Measurements from ENCODE around the gene QRFP.

The QRFP gene

DNA sequence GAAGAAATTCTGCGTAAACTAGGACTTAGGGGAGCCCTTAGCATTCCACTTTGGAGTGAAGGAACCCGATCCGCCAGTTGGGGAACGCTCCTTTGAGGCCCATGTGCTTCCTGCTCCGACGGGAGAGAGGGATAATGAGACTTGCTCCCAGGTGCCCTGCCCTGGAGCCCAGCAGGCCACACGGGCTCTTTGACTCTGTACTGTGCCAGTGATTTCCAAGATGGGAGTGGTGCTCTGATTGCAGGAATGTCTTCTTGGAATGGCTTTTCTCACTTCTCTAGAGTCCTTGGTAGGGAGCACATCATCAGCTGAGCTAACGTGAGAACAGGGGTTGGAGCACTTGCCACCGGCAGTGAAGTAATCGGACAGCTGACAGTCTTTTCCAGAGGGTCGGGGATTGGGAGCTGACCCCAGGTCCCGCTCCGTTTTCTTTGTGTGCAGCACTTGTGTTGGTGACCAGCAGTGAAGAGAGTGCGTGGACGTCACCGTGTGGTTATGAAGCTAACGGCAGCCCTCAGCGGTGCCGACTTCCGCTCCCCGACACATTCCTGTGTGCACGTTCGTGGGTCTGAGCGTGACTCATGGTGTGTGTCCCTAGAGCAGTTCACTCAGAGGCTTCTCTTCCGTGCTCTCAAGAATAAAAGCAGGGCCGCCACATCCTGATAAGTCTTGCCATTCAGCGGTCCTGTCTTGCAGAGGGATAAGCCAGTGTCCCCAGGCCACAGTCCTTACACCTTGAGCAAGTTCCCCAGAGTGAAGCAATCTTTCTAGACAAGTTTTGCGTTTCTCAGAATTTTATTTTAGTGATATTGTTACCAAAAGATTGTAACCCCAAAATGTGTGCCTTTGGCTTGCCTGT lies 35.9 kb downstream of the QRFP start:
- no peak for DNase-seq (ENCODE audit: low spot score)

DNA sequence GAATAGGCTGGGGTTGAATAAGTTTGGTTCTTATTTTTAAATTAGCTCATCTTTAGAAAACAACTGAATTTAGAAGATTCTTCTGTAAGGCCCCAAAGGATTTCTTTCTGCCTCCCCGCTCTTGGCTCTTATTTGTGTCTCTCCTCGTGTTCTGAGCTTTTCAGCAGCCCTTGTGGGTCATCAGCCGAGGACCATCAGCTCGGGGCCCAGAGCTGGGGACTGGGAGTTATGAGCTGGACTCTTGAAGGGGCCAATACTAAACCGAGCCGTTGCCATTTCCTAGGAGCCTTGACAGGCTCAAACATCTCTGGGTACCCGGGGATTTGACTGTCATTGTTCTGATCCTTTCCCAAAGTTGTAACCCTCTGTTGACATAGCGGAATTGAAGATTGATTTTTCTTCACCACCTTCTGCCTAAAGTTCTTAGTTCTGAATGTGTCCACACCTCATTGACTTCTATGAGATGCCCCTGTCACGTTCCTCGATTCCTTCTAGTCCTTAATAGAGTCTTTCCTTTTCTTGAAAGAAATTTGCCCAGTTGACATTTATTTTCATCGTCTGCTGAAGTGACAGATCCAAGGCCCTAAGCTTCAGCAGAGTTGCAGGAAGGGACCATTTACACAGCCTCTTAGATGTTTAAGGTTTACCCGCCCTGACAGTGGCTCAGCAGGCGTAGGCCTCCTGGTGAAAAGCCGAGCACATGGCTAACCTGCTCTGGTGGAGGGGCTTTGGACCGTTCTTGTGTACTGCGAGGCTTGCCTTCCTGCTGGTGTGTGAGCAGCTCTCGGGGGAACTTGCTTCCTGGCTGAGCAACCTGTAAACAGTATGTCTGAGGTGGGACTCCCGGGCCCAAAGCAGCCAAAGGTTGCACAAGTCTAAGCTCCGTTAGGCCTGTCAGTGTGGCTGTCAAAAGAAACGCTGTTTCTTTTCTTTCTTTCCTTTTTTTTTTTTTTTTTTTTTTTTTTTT lies 37.6 kb downstream of the QRFP start:
- DNase-seq (ENCODE audit: low spot score): no peak
- TF ChIP-seq, protein P1, sequence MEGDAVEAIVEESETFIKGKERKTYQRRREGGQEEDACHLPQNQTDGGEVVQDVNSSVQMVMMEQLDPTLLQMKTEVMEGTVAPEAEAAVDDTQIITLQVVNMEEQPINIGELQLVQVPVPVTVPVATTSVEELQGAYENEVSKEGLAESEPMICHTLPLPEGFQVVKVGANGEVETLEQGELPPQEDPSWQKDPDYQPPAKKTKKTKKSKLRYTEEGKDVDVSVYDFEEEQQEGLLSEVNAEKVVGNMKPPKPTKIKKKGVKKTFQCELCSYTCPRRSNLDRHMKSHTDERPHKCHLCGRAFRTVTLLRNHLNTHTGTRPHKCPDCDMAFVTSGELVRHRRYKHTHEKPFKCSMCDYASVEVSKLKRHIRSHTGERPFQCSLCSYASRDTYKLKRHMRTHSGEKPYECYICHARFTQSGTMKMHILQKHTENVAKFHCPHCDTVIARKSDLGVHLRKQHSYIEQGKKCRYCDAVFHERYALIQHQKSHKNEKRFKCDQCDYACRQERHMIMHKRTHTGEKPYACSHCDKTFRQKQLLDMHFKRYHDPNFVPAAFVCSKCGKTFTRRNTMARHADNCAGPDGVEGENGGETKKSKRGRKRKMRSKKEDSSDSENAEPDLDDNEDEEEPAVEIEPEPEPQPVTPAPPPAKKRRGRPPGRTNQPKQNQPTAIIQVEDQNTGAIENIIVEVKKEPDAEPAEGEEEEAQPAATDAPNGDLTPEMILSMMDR (IDR thresholded peaks at IDR 0.05; ENCODE audit: extremely low read depth, missing control alignments): no peak

More for the DNA sequence above, 35.9 kb downstream of the QRFP start:
- TF ChIP-seq, protein P1 (IDR thresholded peaks at IDR 0.05; ENCODE audit: extremely low read depth, missing control alignments): no peak

DNA sequence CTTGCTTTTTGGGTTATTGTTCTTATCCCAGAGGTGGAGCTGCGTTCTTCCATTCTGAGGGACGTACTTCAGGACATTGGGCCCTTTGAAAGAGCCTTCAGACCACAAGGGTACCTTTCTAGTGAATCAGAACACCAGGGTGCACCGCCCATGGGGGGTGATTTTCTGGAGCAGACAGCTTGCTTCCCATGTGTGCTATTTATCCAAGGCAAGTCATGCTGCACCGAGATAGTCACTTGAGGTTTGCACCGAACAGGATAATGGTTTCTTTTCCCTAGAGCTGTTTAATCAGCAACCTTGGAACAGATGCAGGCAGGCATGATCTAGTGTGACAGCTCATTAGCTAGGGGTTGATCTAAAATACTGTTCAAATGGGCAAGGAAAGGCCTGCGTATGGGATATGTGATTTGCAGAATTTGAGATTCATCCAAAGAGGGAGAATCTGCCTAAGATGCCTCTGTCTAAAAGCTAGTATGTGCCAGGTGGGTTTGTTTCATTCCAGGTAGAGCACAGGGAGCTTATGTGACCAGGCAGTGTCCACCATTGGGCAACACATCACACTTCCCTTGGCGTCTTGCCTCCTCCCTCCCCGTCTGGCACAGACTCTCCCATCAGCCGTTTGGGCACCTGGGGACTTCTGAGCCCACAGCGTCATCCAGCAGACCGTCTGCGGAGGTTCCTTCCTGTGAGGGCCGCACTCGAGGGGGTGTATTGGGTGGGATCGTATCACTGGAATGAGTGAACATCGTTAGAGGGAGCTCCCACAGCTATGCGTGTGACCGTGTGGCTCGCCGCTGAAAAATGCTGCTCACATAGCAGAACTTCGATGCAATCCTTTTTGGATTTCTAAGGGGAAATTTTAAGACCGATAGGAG lies 38.5 kb downstream of the QRFP start:
- DNase-seq (ENCODE audit: low spot score): no peak
- TF ChIP-seq, protein P1 (IDR thresholded peaks at IDR 0.05; ENCODE audit: extremely low read depth, missing control alignments): no peak

DNA sequence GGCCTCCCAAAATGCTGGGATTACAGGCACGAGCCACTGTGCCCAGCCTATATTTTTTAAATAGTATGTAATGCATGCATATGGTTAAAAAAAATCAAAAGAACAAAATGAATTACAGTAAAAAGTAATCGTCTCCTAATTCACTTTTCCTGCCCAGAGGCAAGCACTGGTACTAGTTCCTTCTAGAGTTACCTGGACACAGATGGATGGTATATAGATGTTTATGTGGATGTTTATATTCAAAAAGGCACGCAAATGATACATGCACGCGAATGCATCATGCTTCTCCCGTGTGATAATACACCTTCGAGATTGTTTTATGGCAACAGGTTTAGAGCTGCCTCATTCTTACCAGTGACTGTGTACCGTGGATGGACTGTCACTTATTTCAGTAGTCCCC lies 40.1 kb downstream of the QRFP start:
- TF ChIP-seq, protein P1 (IDR thresholded peaks at IDR 0.05; ENCODE audit: extremely low read depth, missing control alignments): no peak
- DNase-seq (ENCODE audit: low spot score): no peak

DNA sequence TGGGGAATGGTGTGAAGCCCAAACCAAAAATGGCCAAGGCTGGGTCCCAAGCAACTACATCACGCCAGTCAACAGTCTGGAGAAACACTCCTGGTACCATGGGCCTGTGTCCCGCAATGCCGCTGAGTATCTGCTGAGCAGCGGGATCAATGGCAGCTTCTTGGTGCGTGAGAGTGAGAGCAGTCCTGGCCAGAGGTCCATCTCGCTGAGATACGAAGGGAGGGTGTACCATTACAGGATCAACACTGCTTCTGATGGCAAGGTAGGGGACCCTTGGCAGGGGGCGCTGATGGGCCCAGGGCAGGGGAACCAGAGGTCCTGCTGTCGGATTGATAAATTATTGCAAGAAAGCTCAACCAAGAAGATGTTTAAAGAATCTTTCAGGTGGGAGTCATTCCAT lies 41.8 kb downstream of the QRFP start:
- TF ChIP-seq, protein P1 (IDR thresholded peaks at IDR 0.05; ENCODE audit: extremely low read depth, missing control alignments): no peak
- no peak for DNase-seq (ENCODE audit: low spot score)

DNA sequence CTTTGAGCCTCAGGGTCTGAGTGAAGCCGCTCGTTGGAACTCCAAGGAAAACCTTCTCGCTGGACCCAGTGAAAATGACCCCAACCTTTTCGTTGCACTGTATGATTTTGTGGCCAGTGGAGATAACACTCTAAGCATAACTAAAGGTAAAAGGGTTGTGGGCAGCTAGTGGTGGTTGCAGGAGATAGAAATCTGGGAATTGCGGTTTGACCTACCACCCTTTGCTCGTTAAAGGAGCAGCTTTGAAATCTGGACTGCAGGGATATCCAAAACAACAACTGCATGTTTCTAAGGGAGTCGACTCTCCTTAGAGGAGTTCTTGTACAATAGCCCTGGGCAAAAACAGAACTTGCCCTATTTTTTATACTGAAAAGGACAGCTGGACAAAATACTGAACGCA lies 42.5 kb downstream of the QRFP start:
- DNase-seq (ENCODE audit: low spot score): no peak
- TF ChIP-seq, protein P1 (IDR thresholded peaks at IDR 0.05; ENCODE audit: extremely low read depth, missing control alignments): no peak

Data from GM20000 (cell line).